Suprapubic skin (tissue), 4 donors: ENCODE data around the gene VPS35L. TPM values are rescaled to one million over a fixed set of nuclear protein-coding genes. Genes with fewer than 3 reads are reported as not detected.

Source experiments
- DNase-seq, 2 donors: peaks; one replicate each; pipeline ENCODE4 v3.0.0-alpha.2; 2019; ENCODE audit warnings: low spot score in 2 of 2
- H3K27ac ChIP-seq: fragments of 200-600 bp; sonication (generic); one replicate; pipeline ENCODE4 v1.5.1; 2019
- H3K27me3 ChIP-seq: fragments of 200-600 bp; sonication (generic); one replicate; pipeline ENCODE4 v1.5.1; 2019
- H3K36me3 ChIP-seq: fragments of 200-600 bp; sonication (generic); one replicate; pipeline ENCODE4 v1.5.1; 2019
- H3K4me1 ChIP-seq: fragments of 200-600 bp; sonication (generic); one replicate; pipeline ENCODE4 v1.5.1; 2019
- H3K4me3 ChIP-seq: fragments of 200-600 bp; sonication (generic); one replicate; pipeline ENCODE4 v1.5.1; 2019; ENCODE audit warnings: mild to moderate bottlenecking
- H3K9me3 ChIP-seq: fragments of 200-600 bp; sonication (generic); one replicate; pipeline ENCODE4 v1.5.1; 2019
- EP300 ChIP-seq: sonication (generic); formaldehyde crosslinking; IDR thresholded peaks from one replicate; pipeline ENCODE4 v1.6.1; 2017; ENCODE audit warnings: antibody characterized with exemption
- POLR2A ChIP-seq, 2 donors: fragments of 450-650 bp; IDR thresholded peaks; one replicate each; pipeline ENCODE4 v1.6.1; 2017; ENCODE audit warnings: antibody characterized with exemption in 2 of 2, mild to moderate bottlenecking in 2 of 2, moderate library complexity in 2 of 2
- POLR2AphosphoS5 ChIP-seq, 3 donors: sonication (generic); formaldehyde crosslinking; IDR thresholded peaks; one replicate each; pipeline ENCODE4 v1.6.1; 2017; ENCODE audit warnings: antibody characterized with exemption in 3 of 3
- WGBS: methylation state at CpG from one replicate; pipeline ENCODE4 v1.1.5; 2018; 5-methylcytosine and 5-hydroxymethylcytosine counted together
- total RNA-seq, 4 donors: library from RNA; depleted of rRNA; stranded (reverse); fragments of >200 nt; gene quantifications; one replicate each; pipeline ENCODE4 v1.1.0, GENCODE V29; 2016
- TF ChIP-seq, protein P1 (sequence below), 2 donors: fragments of 200-600 bp in 1 of 2; fragments of 450-650 bp in 1 of 2; sonication (generic) in 1 of 2; IDR thresholded peaks; one replicate each; pipeline ENCODE4 v1.5.1; 2016 to 2019; ENCODE audit warnings: antibody characterized with exemption in 2 of 2, mild to moderate bottlenecking in 1 of 2, moderate library complexity in 1 of 2

The VPS35L gene
- total RNA-seq, 4 donors from 2014 or later: 16.3 to 30.4 (median 20.7) TPM

DNA sequence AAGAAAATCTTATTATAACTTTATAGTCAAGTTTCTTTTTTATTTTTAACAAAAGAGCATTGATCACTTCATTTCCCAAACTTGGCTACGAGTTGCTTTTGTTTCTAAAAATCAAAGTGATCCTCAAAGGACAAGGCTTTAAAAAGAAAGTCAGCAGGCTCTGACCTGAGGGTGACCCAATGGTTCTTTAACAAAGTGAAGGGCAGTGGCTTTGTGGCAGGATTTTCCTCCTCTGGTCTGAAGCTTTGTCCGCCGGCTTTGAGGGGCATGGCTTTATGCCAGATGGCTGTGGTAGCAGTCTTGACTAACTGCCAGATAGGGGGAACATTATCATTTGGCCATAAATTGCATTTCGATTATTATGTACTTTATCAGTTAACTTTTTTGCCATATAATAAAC lies 191.1 kb downstream of the VPS35L start:
- 45% methylated on average over 4 of the region's 4 CpGs for WGBS
- Histone ChIP-seq H3K4me1 (peaks cover 8% of the 10 kb centered on the region), H3K4me3 (no peak overlapping the region), H3K36me3 (no peaks in the 10 kb centered on the region), H3K27me3 (no peaks in the 10 kb centered on the region), H3K9me3 (no peaks in the 10 kb centered on the region), H3K27ac (no peak overlapping the region)
- no peak for DNase-seq
- no peak for TF ChIP-seq POLR2AphosphoS5 (IDR thresholded peaks at IDR 0.05)

DNA sequence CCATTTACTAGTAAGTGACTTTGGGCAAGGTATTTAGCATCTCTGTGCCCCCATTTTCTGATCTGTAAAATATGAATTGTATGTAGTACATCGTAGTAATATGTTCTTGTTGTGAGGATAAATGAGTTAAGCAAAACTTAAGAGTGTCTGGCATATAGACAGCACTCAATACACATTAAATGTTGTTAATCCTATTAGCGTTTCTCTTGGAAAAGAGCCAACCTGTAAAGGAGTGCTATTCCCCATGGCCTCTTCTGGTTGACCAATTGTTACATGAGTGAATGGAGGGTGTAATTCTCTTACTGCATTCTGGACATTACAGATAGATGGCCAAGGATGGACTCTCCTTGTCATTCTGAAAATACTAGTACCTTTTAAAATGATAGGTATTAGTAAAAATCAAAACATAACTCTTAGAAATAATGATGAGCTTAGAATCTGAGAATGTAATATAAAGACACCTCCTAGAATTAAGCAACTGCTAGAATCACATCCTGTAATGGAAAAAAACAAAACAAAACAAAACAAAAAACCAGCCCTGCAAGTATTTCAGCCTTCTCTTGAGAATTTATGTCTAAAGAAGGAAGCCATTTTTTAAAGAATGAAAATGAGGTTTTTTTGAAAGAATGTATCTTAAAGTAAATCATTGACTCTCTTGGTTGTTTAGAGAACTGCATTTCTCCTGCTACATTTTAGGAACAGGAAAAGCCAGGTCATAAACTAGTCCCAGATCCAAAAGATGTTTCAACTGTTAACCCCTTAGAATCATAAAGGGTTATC lies 193.1 kb downstream of the VPS35L start:
- Histone ChIP-seq H3K4me3 (no peak overlapping the region), H3K36me3 (no peaks in the 10 kb centered on the region), H3K27me3 (no peaks in the 10 kb centered on the region), H3K27ac (no peak overlapping the region), H3K4me1 (peaks cover 8% of the 10 kb centered on the region), H3K9me3 (no peaks in the 10 kb centered on the region)
- DNase-seq: no peak
- WGBS: 50% methylated on average over 2 of the region's 2 CpGs
- TF ChIP-seq POLR2AphosphoS5 (IDR thresholded peaks at IDR 0.05): no peak
- TF ChIP-seq POLR2A (IDR thresholded peaks at IDR 0.05): no peak
- no peak for TF ChIP-seq EP300
- TF ChIP-seq, protein P1, sequence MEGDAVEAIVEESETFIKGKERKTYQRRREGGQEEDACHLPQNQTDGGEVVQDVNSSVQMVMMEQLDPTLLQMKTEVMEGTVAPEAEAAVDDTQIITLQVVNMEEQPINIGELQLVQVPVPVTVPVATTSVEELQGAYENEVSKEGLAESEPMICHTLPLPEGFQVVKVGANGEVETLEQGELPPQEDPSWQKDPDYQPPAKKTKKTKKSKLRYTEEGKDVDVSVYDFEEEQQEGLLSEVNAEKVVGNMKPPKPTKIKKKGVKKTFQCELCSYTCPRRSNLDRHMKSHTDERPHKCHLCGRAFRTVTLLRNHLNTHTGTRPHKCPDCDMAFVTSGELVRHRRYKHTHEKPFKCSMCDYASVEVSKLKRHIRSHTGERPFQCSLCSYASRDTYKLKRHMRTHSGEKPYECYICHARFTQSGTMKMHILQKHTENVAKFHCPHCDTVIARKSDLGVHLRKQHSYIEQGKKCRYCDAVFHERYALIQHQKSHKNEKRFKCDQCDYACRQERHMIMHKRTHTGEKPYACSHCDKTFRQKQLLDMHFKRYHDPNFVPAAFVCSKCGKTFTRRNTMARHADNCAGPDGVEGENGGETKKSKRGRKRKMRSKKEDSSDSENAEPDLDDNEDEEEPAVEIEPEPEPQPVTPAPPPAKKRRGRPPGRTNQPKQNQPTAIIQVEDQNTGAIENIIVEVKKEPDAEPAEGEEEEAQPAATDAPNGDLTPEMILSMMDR (IDR thresholded peaks at IDR 0.05): no peak

DNA sequence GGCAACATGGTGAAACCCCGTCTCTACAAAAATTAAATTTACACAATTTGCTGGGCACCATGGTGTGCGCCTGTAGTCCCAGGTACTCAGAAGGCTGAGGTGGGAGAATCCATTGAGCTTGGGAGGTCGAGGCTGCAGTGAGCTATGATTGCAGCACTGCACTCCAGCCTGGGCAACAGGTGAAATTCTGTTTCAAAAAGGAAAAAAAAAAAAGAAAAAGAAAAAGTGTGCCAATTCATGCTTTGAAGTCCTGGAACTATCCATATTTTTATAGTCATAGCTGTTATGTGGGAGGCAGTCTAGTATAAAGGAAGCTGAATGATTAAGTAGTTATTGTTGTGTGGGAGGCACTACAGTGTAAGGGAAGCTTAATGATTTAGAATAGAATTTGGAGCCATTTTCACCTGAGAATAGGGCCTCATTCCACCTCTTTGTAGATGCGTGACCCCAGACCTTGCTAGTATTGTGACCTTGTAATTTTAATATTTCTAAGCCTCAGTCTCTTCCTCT lies 194.1 kb downstream of the VPS35L start:
- no peak overlapping the region for H3K4me3 ChIP-seq
- peaks cover 8% of the 10 kb centered on the region for H3K4me1 ChIP-seq
- no peak for TF ChIP-seq POLR2A (IDR thresholded peaks at IDR 0.05)
- TF ChIP-seq, protein P1 (IDR thresholded peaks at IDR 0.05): no peak
- TF ChIP-seq EP300: no peak
- no peak for TF ChIP-seq POLR2AphosphoS5 (IDR thresholded peaks at IDR 0.05)
- no peaks in the 10 kb centered on the region for H3K36me3 ChIP-seq
- 85% methylated on average over 4 of the region's 4 CpGs for WGBS
- no peak for DNase-seq
- H3K9me3 ChIP-seq: no peaks in the 10 kb centered on the region
- H3K27ac ChIP-seq: no peak overlapping the region
- no peaks in the 10 kb centered on the region for H3K27me3 ChIP-seq

Other genes with a start within 250 kb of the VPS35L start
- 1 to 10 TPM; 1.1 to 2.0 (median 1.7) TPM for gene TMC5, start 137.8 kb upstream of the VPS35L start, total RNA-seq
- gene GDE1, start 33.6 kb upstream of the VPS35L start, total RNA-seq: 10 to 100 TPM; 32.7 to 58.1 (median 44.7) TPM
- gene CCP110, start 31.8 kb upstream of the VPS35L start, total RNA-seq: 10 to 100 TPM in 3 of 4 donors, 1 to 10 TPM in 1; 8.4 to 21.0 (median 13.5) TPM
- gene KNOP1, start 162.5 kb downstream of the VPS35L start, total RNA-seq: 10 to 100 TPM in 3 of 4 donors, 1 to 10 TPM in 1; 7.9 to 22.8 (median 19.5) TPM
- 10 to 100 TPM; 10.7 to 21.6 (median 18.7) TPM for gene IQCK, start 162.6 kb downstream of the VPS35L start, total RNA-seq